Measurements from ENCODE around the gene DZANK1.
"Not testable (repeated sequence)": the region's sequence is repeated elsewhere in the genome, so short reads cannot be mapped to it uniquely, and the experiment has no call there.

The DZANK1 gene

DNA sequence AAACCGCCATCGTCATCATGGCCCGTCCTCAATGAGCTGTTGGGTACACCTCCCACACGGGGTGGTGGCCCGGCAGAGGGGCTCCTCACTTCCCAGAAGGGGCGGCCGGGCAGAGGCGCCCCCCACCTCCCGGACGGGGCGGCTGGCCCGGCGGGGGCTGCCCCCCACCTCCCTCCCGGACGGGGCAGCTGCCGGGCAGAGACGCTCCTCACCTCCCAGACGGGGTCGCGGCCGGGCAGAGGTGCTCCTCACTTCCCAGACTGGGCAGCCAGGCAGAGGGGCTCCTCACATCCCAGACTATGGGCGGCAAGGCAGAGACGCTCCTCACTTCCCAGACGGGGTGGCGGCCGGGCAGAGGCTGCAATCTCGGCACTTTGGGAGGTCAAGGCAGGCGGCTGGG lies 91.3 kb downstream of the DZANK1 start:
- DNase-seq, result not testable (repeated sequence)

DNA sequence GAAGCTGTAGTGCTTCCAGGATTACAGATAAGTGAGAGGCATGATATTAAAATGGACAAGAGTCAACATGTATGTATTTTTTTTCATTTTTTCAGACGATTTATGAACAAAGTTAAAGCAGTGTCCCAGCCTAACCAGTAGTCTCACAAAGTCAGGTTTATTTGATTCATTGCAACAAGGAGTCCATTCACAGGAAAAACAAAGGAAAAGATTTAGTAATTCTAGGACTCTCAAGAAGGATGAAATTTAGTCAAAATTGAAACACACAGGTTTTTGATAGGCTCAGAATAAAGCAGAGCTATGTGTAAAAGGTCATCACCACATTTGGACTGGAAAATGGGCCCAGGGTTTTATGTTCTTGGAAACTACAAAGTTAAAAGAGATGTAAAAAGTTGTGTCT lies 94.5 kb downstream of the DZANK1 start:
- no peak for DNase-seq

DNA sequence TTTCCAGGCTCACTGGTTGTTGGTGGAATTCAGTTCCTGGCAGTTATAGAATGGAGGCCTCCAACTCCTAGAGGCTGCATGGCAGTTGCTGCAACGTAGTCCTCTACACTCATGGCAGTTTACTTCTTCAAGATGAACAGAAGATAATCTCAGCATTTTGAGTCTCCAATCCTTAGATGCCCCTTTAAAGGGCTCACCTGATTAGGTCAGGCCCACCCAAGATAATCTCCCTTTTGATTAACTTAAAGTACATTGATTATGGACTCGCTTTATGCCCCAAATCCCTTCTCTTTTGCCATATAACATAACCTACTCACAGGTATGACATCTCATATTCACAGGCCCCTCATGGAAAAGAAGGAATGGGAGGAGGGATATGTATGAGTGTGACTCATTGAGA lies 102.1 kb downstream of the DZANK1 start:
- DNase-seq, result no peak

DNA sequence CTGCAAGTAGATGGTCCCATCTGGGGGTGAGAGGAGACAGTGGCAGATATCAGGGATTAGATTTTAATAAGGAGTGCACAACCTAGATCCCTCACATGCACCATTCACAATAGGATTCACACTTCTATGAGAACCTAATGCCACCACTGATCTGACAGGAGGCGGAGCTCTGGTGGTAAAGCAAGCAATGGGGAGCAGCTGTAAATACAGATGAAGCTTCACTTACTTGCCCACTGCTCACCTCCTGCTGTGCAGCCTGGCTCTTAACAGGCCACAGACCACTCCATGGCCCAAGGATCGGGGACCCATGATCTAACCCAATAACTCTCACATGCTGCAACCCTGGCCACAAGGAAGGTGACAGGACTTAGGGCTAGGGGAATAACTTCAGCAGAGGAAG lies 103.1 kb downstream of the DZANK1 start:
- DNase-seq, result no peak

DNA sequence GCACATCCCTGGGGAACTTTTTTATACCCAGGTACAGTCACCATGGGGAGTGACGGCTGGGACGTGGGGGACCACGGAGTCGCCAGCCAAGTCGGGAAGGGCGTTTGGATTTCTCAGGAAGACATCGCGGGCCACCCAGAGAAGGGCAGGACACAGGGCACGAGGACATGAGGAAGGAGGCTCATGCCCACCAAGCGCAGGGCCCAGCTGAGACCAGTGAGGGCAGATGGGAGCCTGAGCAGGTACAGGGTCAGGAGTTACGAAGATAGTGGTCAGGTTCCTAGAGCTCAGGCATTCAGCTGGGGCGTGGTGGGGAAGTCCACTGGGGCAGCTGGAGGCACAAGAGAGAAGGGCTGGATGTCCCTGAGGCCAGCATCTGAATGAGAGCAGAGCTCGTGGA lies 103.9 kb downstream of the DZANK1 start:
- DNase-seq, result no peak

GRCh38 chr20:18361678-18362077 lies 105.2 kb downstream of the DZANK1 start:
- no peak for DNase-seq

DNA sequence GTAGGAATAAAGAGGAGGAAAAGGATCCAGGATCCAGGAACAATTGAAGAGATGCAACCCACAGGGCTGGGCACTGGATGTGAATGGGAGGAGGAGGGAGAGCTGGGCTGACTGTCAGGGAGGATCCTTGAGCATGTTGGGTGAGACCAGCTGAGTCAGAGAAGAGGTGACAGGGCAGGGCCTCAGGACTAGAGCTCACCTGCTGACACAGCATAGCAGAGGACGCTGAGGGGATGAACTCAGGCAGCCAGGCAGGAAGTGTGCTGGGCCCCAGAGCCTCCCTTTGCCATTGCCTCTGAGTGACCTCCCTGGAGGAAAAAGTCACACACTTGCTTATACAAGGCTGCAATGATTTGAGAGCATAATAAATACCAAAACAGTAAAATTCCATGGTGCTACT lies 106.2 kb downstream of the DZANK1 start:
- DNase-seq, result no peak

DNA sequence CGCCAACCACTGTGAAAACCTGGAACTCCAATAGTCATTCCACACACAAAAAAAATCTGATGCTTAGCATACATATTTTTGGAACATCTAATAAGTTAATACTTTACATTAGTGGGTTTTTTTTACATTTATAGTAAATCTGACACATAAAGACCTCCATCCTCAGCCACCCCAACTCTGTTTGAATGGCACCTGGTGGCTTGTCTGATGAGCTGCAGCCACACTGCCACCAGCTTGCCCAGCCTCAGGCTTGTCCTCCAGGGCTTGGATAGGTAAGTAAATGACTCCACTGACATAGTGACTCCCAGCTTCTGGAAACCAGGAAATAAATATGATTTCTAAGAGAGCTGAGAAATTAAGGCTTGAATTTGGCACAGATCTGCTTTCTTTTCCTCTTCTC lies 107.0 kb downstream of the DZANK1 start:
- no peak for DNase-seq

GRCh38 chr20:18349749-18350148 lies 117.1 kb downstream of the DZANK1 start:
- not testable (repeated sequence) for DNase-seq
